Keratinocyte (primary cell): ENCODE results near the gene ZNF554. TPM values are rescaled to one million over a fixed set of nuclear protein-coding genes. Genes with fewer than 3 reads are reported as not detected.

ENCODE experiments used
- DNase-seq: peaks from one replicate; pipeline ENCODE4 v3.0.0-alpha.2; 2011; ENCODE audit warnings: low read depth, missing footprints, low spot score
- FAIRE-seq: peaks from 2 replicates; lab custom pipeline; 2011; peaks lifted over from hg19 to GRCh38; lab: Jason Lieb, UNC
- H2AFZ ChIP-seq: 2 replicates; pipeline ENCODE4 v1.6.0; 2012; ENCODE audit warnings: low read length, control low read depth, inconsistent platforms; ENCODE audit not compliant: control insufficient read depth
- H3K27ac ChIP-seq: 2 replicates; pipeline ENCODE4 v1.5.1; 2011; ENCODE audit warnings: low read length; ENCODE audit not compliant: control insufficient read depth, insufficient read depth
- H3K27me3 ChIP-seq: 3 replicates; pipeline ENCODE4 v1.6.0; 2011; ENCODE audit warnings: low read length; ENCODE audit not compliant: control insufficient read depth, insufficient read depth; ENCODE audit errors: extremely low read depth
- H3K36me3 ChIP-seq, 2 experiments: 2 replicates in 1 of 2; 3 replicates in 1 of 2; pipeline ENCODE4 v1.5.1; 2011; ENCODE audit warnings: low read length in 2 of 2, mild to moderate bottlenecking in 1 of 2; ENCODE audit not compliant: control insufficient read depth in 2 of 2, insufficient read depth in 2 of 2; ENCODE audit errors: extremely low read depth in 1 of 2
- H3K4me1 ChIP-seq: 3 replicates; pipeline ENCODE4 v1.5.1; 2011; ENCODE audit warnings: low read length; ENCODE audit not compliant: control insufficient read depth, insufficient read depth; ENCODE audit errors: extremely low read depth
- H3K4me2 ChIP-seq: 3 replicates; pipeline ENCODE4 v1.6.0; 2011; ENCODE audit warnings: low read depth, low read length; ENCODE audit not compliant: control insufficient read depth, insufficient read depth; ENCODE audit errors: extremely low read depth
- H3K4me3 ChIP-seq, 3 experiments: fragments of 200-600 bp in 1 of 3; sonication (generic) in 1 of 3; 2 replicates in 2 of 3; 3 replicates in 1 of 3; pipeline ENCODE4 v1.5.1; 2011 to 2016; ENCODE audit warnings: low read length in 3 of 3, mild to moderate bottlenecking in 3 of 3, control low read depth in 2 of 3, inconsistent platforms in 1 of 3, low read depth in 1 of 3, mixed read lengths in 1 of 3, mixed run types in 1 of 3, moderate library complexity in 1 of 3; ENCODE audit not compliant: control insufficient read depth in 2 of 3, insufficient read depth in 2 of 3; ENCODE audit errors: extremely low read depth in 1 of 3
- H3K79me2 ChIP-seq: 2 replicates; pipeline ENCODE4 v1.6.0; 2012; ENCODE audit warnings: low read length; ENCODE audit not compliant: control insufficient read depth, insufficient read depth
- H3K9ac ChIP-seq: 3 replicates; pipeline ENCODE4 v1.6.0; 2011; ENCODE audit warnings: low read length; ENCODE audit not compliant: control insufficient read depth, insufficient read depth; ENCODE audit errors: extremely low read depth
- H3K9me1 ChIP-seq: 3 replicates; pipeline ENCODE4 v1.6.0; 2011; ENCODE audit warnings: low read length; ENCODE audit not compliant: control insufficient read depth, insufficient read depth; ENCODE audit errors: extremely low read depth
- H3K9me3 ChIP-seq: 2 replicates; pipeline ENCODE4 v1.5.1; 2012; ENCODE audit warnings: low read depth, low read length; ENCODE audit not compliant: control insufficient read depth
- H4K20me1 ChIP-seq: 3 replicates; pipeline ENCODE4 v1.6.0; 2011; ENCODE audit warnings: low read length; ENCODE audit not compliant: control insufficient read depth, insufficient read depth; ENCODE audit errors: extremely low read depth
- CTCF ChIP-seq, 3 experiments: IDR thresholded peaks in 1 of 3; conservative IDR thresholded peaks in 1 of 3; optimal IDR thresholded peaks in 1 of 3; 2 replicates in 2 of 3; 3 replicates in 1 of 3; pipeline versions ENCODE3 to v1.5.1; 2011; ENCODE audit warnings: low read length in 3 of 3, mild to moderate bottlenecking in 3 of 3, moderate library complexity in 2 of 3, control low read depth in 1 of 3, inconsistent platforms in 1 of 3; ENCODE audit not compliant: insufficient read depth in 2 of 3; ENCODE audit errors: extremely low read depth in 1 of 3
- EZH2 ChIP-seq: IDR thresholded peaks from one replicate; pipeline ENCODE4 v1.6.1; 2012; ENCODE audit warnings: inconsistent platforms, mild to moderate bottlenecking, low read length, moderate library complexity
- dilution Hi-C: fragments of 300-500 bp; cut with MboI; formaldehyde crosslinking; loops from one replicate; pipeline ENCODE4 v1.7.0; 2020; ENCODE audit warnings: low sequenced_read_pairs; ENCODE audit not compliant: extremely low pct_ligation_motif_present
- polyA plus RNA-seq, 5 experiments: library from polyadenylated mRNA; depleted of rRNA in 3 of 5; stranded (reverse) in 3 of 5; stranded (forward) in 1 of 5; unstranded in 1 of 5; fragments of >200 nt; gene quantifications; 1 replicate in 1 of 5; 2 replicates in 3 of 5; 3 replicates in 1 of 5; pipeline versions ENCODE4 v1.2.1 to v1.2.3, GENCODE V29; 2011 to 2012; ENCODE audit warnings: missing spikeins in 2 of 5, low read depth in 1 of 5, low replicate concordance in 1 of 5

The ZNF554 gene
- polyA plus RNA-seq, 1 donor (not counting 4 experiments of a cell fraction or from before 2014, with no cell fraction given): 2.7 TPM

- Histone ChIP-seq H3K4me2 (no peak overlapping the region), H3K4me3 (no peak overlapping the region), H3K27me3 (no peaks in the 10 kb centered on the region), H3K9ac (no peak overlapping the region), H3K9me3 (peaks cover 2% of the 10 kb centered on the region), H3K79me2 (peaks cover 17% of the 10 kb centered on the region), H2AFZ (no peak overlapping the region), H3K4me1 (peaks cover 4% of the 10 kb centered on the region), H3K27ac (no peak overlapping the region), H4K20me1 (no peaks in the 10 kb centered on the region), H3K36me3 (peaks cover 4 to 6% of the 10 kb centered on the region in 2 experiments), H3K9me1 (no peaks in the 10 kb centered on the region)
- DNase-seq (no peak), FAIRE-seq (no peak)
- dilution Hi-C loops: no loop called here
- no peak for TF ChIP-seq CTCF (optimal IDR thresholded peaks at IDR 0.05 in 1 of 3, IDR thresholded peaks at IDR 0.05 in 1 of 3, conservative IDR thresholded peaks at IDR 0.05 in 1 of 3; ENCODE audit: extremely low read depth in 1 of 3, insufficient read depth in 2 of 3, low read length in 3 of 3)
- no peak for TF ChIP-seq EZH2
These were observed 25.4 kb downstream of the ZNF554 start for GRCh38 chr19:2845107-2845506.

GRCh38 chr19:2846180-2846894 lies 26.7 kb downstream of the ZNF554 start:
- H3K27me3 ChIP-seq: no peaks in the 10 kb centered on the region
- no peak overlapping the region for H3K4me2 ChIP-seq
- FAIRE-seq: no peak
- H3K9me1 ChIP-seq: no peaks in the 10 kb centered on the region
- no peak overlapping the region for H3K4me3 ChIP-seq
- peaks cover 17% of the 10 kb centered on the region for H3K79me2 ChIP-seq
- H3K4me1 ChIP-seq: peaks cover 4% of the 10 kb centered on the region
- H3K27ac ChIP-seq: no peak overlapping the region
- peaks cover 4 to 12% of the 10 kb centered on the region in 2 experiments for H3K36me3 ChIP-seq
- TF ChIP-seq CTCF (optimal IDR thresholded peaks at IDR 0.05 in 1 of 3, IDR thresholded peaks at IDR 0.05 in 1 of 3, conservative IDR thresholded peaks at IDR 0.05 in 1 of 3; ENCODE audit: extremely low read depth in 1 of 3, insufficient read depth in 2 of 3, low read length in 3 of 3) (no peak), EZH2 (no peak)
- no peaks in the 10 kb centered on the region for H4K20me1 ChIP-seq
- H3K9ac ChIP-seq: no peak overlapping the region
- no peak for DNase-seq
- H3K9me3 ChIP-seq: peaks cover 6% of the 10 kb centered on the region
- no peak overlapping the region for H2AFZ ChIP-seq
- dilution Hi-C loops: no loop called here
